ENCODE data around the gene OSBPL6. TPM values are rescaled to one million over a fixed set of nuclear protein-coding genes. Genes with fewer than 3 reads are reported as not detected.

The OSBPL6 gene
- total RNA-seq, 4 donors from 2014 or later, result 1.8 to 6.1 (median 3.4) TPM

- no peak for DNase-seq
- intact Hi-C loops (cut with DNase I), result no loop called here
- H3K9me3 ChIP-seq, result no peaks in the 10 kb centered on the region
- H3K4me1 ChIP-seq, result peaks cover 0 to 14% (median 0%) of the 10 kb centered on the region in 3 donors
- H3K27ac ChIP-seq, result no peak overlapping the region
- 79 to 86% methylated on average over 4 of the region's 4 CpGs for WGBS, 2 donors
- no peaks in the 10 kb centered on the region for H3K36me3 ChIP-seq
- no peaks in the 10 kb centered on the region for H3K27me3 ChIP-seq
- no peak for TF ChIP-seq CTCF (IDR thresholded peaks at IDR 0.05)
- no peak overlapping the region for H3K4me3 ChIP-seq
These were observed 133.2 kb downstream of the OSBPL6 start for GRCh38 chr2:178327516-178327915.

GRCh38 chr2:178328037-178328436 is 133.7 kb downstream of the OSBPL6 start:
- TF ChIP-seq POLR2A (IDR thresholded peaks at IDR 0.05) (no peak), CTCF (IDR thresholded peaks at IDR 0.05) (no peak)
- Histone ChIP-seq H3K4me3 (no peak overlapping the region), H3K36me3 (no peaks in the 10 kb centered on the region), H3K9me3 (no peaks in the 10 kb centered on the region), H3K27me3 (no peaks in the 10 kb centered on the region), H3K27ac (no peak overlapping the region), H3K4me1 (peaks cover 0 to 14% (median 0%) of the 10 kb centered on the region in 3 donors)
- 90 to 94% methylated on average over 1 of the region's 1 CpG for WGBS, 2 donors
- DNase-seq, result no peak
- intact Hi-C loops (cut with DNase I), result no loop called here

- Histone ChIP-seq H3K27me3 (no peaks in the 10 kb centered on the region), H3K9me3 (no peaks in the 10 kb centered on the region), H3K4me3 (no peak overlapping the region), H3K36me3 (peaks cover 0 to 3% (median 0%) of the 10 kb centered on the region in 3 donors), H3K4me1 (peaks cover 0 to 14% (median 0%) of the 10 kb centered on the region in 3 donors), H3K27ac (no peak overlapping the region)
- intact Hi-C loops (cut with DNase I), result no loop called here
- 73 to 76% methylated on average over 8 of the region's 8 CpGs for WGBS, 2 donors
- no peak for DNase-seq
- no peak for TF ChIP-seq POLR2A (IDR thresholded peaks at IDR 0.05)
- no peak for TF ChIP-seq CTCF (IDR thresholded peaks at IDR 0.05)
These were observed 136.1 kb downstream of the OSBPL6 start for GRCh38 chr2:178330175-178331017.

GRCh38 chr2:178331474-178332432 is 137.4 kb downstream of the OSBPL6 start:
- Histone ChIP-seq H3K27ac (peak overlapping the region in 1 of 4 donors; percentile 1), H3K27me3 (no peaks in the 10 kb centered on the region), H3K4me3 (no peak overlapping the region), H3K4me1 (peaks cover 0 to 14% (median 0%) of the 10 kb centered on the region in 3 donors), H3K9me3 (no peaks in the 10 kb centered on the region), H3K36me3 (peaks cover 0 to 11% (median 0%) of the 10 kb centered on the region in 3 donors)
- TF ChIP-seq CTCF (IDR thresholded peaks at IDR 0.05), result no peak
- no peak for TF ChIP-seq POLR2A (IDR thresholded peaks at IDR 0.05)
- DNase-seq, result no peak
- 67 to 75% methylated on average over 9 of the region's 9 CpGs for WGBS, 2 donors
- intact Hi-C loops (cut with DNase I), result no loop called here

Data from esophagus squamous epithelium (tissue), 5 donors.